NCI-H345 treated with DMSO at 0.1 percent for 48 hours (cell line): Measurements from ENCODE around the gene RPA1.

ENCODE experiments used
- DNase-seq: peaks from one replicate; lab custom pipeline; 2025; ENCODE audit not compliant: unreplicated experiment; lab: John Stamatoyannopoulos, UW

The RPA1 gene

DNA sequence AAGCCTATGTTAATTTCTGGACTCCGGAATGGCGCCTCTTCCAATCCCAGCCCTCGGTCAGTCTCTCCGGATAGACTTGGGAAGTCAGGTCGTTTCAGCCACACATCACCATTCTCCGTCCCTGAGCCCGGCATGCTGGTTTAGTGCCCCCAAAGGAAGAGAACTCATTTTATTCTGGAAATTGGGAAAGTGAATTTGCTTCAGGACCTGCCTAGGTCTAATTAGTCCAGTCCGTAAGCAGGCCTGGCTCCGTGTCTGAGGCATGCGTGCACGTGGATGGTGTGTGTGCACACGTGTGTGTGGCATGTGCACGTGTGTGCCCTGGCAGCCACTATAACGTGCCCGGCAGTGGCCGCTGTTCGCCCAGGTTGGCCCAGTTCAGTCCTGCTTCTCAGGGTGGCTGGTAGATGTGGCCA, 77.4 kb downstream of the RPA1 start:
- no peak for DNase-seq

DNA sequence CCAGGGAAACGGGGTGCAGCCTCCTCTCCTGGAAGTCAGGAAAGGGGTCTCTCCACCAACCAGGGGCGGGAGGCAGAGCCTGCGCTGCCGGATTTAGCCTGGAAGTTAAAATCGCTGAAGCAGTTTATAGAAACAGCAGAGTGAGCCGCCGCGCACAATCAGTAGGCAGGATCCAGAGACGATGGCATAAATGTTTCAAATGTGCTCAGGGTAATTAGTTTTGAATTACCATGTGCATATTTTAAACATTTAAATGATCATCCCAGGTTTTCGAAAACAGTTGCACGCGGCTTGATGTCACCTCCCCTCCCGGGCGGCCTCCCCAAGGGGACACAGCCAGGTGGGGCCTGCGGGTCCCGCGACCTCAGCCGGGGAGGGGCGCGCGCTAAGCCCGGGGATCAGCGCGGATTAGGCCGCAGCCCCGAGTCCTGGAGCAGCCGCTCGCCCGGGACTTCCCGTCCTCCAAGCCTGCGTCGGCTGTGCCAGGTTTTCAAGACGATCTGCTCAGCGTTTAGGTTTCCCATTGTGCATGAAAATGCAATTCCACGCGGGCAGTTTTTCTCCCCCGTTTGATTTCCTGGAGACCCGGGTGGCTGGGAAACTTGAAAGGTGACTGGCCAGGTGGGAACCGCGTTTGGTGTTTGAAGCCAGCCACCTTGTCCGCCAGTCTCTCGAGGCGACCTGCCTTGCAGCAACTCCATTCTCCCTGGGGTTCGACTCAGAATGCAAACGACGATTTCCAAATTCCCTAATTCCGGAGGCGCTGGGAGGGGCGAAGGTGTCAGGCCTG, 78.3 kb downstream of the RPA1 start:
- DNase-seq = no peak

DNA sequence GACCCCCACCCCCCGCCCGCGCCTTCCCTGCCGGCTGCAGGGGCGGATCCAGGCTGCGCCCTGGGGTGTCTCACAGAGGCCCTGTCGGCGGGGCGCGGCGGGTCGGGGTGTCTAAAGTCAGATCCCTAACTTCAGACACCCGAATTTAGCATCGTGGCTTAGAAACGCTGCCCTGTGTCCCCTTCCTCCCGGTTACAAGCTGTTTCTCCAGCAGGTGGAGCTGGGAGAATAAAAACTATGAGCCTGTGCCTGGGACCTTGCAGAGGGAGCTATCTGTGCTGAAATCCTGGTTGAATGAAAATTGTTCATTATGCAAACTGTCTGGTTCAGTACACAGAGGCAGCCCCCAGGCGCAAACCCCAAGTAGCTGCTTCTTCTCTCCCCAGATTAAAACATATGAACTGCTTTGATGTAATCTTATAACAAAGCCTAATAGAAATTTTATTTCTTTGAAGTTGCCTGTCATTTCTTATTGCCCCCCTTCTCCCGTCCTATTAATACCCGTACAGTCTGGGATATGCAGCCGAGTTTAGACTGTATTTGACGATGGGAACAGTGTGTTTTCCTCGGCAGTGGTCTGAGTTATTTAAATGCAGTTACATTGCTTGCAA, 79.0 kb downstream of the RPA1 start:
- peak; percentile 35 for DNase-seq

DNA sequence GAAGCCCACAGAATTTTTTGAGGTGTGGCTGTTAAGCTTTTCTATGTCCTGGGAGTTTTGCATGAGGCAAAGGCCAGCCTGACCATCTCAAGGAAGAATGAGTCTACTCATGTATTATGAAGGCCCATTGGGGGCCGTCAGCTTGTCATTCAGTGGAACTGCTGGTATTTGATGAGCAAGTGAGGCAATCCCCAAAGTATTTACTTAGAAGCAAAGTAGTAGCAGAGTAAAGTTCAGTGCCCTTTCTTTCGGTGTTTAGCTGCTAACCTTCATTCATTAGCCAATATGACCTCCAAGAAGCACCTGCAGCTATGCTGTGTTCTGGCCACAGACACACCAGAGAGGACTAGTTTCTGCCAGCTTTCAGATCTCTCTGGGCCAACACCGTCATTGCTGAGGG, 80.2 kb downstream of the RPA1 start:
- no peak for DNase-seq

DNA sequence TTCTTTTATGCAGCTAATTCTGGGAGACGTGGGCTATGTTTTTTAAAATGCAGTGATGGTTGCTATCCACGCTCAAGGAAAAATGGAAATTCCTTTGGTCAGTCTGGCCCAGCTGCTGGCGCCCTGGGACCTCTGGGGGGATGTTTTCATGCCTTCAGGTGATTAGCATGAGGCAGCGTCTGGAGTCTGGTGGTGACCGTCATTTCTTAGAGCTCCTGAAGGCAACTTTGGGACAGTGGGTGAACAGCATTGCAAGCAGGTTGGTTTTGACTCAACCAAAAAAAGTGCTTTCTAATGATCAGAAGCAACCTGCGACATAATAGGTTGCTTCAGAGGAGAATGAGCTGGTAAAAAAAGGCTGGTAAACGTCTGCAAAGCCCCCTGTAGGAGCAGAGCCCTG, 82.3 kb downstream of the RPA1 start:
- DNase-seq = no peak

DNA sequence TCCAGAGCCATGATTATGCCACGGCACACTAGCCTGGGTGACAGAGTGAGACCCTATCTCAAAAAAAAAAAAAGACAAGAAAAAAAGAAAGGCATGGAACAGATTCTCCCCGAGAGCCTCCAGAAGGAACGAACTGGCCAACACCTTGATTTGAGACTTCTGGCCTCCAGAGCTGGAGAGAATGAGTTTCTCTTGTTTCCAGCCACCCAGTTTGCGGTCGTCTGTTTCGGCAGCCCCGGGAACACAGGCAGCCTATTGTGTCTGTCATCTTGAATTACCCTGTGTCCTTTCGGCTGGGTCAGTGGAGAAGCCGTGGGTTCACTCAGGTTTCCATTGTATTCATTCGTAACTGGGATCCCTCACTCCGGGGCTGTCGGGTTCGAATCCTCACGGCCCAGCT, 83.9 kb downstream of the RPA1 start:
- DNase-seq = no peak

DNA sequence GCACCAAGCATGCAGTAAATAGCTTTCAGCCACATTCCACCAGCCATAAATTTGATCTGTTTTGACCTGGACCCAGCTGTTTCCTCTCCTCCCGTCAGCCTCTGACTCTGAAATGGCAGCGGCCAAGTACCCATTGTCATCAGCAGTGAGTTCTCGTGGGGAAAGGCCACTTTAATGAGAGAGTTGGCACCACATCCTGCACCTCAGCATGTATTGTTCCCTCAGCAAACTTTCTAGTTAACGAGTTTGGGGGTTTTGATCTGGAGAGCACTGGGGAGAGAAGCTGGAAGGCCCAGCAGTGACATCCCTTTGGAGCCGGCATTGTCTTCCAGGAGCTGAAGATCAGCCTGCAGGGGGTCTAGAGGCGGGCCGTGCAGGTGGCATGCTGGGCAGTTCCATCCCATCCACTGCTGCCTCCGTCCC, 84.9 kb downstream of the RPA1 start:
- DNase-seq = no peak

DNA sequence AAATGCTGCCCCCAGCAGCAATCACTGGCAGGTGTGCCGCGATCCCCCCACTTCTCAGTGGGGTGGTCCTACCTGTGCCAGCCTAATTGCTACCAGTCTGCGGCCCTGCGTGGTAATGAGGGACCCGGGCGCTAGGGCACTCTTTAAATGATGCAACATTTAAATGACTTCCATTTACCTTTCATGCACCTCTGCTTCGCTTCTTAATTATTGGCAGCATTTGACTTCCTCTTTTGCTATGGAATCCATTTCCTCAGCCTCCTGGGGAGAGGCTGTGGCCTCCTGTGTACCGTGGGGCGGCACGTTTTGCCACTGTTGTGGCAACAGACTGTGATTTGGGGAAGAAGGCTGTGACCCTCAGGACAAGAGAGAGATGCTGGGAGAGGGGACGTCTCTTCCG, 86.1 kb downstream of the RPA1 start:
- no peak for DNase-seq

DNA sequence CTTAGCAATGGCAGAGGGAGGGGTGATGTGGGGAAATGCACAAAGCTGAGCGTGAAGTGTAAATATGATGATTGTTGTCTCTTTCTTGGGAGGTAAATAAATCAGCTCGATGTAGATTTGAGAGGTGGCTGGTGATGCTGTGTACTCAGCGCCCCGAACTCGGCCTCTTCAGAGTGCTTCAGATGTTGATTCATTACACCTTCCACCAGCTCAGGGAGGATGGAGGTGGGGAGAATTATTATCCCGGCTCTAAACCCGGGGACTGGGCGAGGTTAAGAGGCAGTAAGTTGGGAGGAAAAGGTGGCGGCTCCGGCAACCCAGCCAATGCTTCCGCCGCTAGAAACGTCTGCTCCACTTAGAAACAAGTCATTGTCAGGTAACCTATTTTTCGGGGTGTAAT, 86.5 kb downstream of the RPA1 start:
- DNase-seq = no peak

DNA sequence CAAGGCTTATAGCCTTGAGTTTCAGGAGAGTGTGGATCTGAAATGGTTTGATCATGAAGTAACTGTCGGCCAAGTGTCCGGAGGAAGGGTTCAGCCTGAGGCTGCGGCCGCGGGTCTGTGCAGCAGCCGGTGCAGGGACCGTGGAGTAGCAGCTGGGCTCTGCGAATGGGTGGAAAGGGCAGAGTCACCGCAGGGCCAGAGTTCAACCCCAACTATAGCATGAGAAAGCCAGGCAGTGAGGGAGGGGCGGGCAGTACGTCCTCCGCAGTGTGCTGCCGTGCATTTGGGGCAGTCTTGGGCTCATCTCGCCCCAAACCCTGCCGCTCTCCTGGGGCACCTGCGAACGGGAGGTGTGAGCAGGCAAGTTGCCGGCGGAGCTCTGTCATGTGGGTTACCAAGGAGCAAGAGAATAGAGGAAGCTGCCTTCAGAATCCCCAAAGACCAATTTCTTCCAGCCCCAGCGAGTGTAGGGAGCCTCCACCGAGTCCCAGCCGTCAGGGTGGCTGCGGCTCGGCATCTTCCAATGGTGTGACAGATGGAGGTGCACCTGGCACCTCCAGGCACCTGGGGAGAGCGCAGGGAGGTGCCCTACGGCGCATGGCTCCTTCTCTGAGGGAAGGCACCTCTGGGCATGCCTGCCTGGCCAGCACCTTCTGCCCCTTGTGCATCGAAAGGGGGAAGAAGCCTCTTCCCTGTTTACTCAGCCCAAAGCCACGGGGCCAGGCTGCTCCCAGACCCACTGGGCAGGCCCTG, 87.3 kb downstream of the RPA1 start:
- DNase-seq = no peak

DNA sequence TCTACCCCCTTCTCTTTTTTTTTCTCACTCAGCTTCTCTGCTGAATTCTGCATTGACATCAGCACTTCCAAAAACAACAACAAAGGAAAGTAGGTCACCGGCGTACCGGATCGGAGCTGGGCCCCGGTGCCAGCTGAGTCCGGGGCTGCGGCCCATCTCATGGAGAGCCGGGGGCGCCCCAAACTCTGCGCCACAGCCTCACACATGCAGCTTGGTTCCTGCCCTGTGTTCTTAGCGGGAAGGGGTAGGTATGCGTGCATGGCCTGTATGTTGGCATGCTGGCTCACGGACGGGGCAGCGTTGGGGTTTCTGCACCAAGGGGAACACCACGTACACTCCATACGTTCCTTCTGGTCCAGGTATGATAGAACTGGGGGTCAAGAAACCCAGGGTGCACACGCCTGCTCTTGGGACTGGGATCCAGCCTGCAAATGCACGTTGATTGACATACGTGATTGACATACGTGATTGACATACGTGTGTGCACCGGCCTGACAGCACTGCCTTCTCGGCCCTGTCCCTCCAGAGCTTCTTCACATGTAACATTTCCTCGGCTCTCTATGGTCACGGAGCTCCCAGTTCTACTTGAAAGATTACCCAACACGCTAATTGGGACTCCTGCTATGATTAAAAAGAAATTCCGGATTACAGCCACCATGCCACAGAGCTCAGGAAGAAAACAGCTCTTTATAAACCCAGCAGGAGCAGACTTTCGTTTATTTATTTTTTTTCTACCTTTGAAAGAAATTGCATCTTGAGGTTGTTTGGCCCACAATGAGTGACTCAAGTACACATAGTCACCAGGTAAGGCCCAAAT, 88.7 kb downstream of the RPA1 start:
- no peak for DNase-seq

DNA sequence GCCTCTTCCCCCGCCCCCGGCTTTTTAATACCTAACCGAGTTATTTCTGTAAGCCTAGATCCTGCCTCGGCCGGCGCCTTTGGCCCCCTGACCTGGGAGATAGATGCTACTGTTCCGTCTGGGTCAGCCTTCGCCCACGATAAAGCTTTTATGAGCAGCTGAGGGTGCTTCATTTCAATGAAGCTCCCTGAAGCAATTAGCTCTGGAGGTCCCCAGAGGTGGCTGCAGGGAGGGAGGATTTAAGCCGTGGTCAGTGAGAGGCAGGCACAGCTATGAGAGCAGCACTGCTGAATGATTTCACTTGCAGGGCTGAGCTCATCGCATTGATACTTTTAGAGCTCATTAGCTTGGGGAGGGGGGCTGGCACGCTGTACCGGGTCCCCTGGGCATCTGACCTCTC, 89.4 kb downstream of the RPA1 start:
- DNase-seq = no peak

DNA sequence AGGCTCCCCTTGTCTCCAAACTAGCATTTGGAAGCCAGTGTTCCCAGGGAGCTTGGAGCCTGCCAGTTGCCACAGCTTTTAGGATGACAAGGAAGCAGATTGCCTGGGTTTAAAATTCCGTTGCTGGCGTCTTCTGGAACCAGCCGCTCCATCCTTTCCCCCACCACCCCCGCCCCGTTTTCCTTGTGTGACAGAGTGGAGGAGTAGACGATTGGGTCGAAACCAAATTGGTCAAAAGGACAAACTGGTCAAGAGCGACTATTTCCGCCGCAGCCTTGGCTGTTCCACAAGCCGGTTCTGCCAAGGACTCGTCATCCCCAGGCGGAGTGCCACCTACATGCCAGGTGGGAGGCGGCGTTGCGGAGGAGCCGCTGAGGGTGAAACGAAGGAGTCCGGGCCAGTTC, 91.1 kb downstream of the RPA1 start:
- DNase-seq = no peak

DNA sequence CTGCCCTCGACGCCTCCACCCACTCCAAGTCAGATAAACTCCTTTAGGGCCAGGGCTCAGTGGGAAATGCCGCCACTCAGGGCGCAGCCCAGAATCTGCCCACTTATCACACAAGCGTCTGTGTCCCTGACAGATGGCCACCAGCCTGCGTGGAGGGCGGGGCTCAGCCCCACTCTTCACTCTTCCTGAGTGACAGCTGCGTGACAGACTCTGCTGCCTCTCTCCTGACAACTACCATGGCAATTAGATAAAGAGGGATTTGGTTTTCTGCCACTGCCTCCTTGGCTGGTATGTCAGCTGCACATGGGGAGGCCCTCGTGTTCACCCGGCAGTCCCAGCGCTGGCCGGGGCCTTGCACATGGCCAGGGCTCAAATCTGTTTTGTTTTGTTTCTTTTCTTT, 99.2 kb downstream of the RPA1 start:
- DNase-seq = no peak

DNA sequence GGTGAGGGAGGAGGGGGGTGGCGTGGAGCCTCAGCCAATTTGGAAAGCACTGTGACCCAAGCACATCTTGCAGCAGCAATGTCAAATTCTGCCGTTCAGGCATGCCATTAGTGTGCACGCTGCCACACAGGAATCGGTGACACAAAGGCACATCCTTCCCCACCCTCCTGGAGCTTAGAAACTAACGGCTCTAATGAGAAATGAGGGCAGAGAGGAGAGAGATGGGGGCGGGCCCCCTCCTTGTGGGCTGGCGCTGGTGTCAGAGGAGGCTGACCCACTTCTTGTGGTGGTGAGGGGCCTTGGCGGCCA, 100.5 kb downstream of the RPA1 start:
- DNase-seq = no peak

DNA sequence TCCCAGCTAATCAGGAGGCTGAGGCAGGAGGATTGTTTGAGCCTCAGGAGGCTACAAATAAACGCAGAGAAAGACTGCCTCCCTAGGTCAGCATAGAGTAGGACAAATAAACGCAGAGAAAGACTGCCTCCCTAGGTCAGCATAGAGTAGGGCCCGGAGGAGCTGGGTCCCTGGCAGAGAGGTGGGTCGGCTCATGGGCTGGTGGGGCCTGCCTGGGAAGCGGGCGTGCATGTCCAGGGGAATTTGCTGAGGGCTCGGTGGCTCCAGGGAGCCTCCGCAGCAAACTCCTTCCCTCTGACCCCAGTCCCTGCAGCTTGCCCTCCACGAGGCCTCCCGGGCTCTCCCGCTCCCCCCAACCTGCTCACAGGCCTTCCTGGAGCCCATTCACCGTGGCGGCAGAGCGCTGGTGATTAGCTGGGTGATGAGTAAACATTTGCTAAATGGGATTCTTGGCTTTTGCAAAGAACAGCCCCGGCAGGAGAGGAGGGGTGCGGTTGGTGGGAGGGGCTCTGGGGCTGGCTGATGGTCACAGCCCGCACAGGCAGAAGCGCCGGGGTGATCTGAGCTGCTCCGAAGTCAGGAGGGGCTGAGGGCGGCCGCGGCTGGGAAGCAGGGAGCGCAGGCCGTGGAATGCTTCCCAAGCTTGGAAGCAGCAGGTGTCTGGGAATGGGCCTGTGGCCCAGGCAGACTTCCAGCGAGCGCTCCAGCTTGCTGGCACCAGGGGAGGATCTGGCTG, 102.2 kb downstream of the RPA1 start:
- peak; percentile 12 for DNase-seq

DNA sequence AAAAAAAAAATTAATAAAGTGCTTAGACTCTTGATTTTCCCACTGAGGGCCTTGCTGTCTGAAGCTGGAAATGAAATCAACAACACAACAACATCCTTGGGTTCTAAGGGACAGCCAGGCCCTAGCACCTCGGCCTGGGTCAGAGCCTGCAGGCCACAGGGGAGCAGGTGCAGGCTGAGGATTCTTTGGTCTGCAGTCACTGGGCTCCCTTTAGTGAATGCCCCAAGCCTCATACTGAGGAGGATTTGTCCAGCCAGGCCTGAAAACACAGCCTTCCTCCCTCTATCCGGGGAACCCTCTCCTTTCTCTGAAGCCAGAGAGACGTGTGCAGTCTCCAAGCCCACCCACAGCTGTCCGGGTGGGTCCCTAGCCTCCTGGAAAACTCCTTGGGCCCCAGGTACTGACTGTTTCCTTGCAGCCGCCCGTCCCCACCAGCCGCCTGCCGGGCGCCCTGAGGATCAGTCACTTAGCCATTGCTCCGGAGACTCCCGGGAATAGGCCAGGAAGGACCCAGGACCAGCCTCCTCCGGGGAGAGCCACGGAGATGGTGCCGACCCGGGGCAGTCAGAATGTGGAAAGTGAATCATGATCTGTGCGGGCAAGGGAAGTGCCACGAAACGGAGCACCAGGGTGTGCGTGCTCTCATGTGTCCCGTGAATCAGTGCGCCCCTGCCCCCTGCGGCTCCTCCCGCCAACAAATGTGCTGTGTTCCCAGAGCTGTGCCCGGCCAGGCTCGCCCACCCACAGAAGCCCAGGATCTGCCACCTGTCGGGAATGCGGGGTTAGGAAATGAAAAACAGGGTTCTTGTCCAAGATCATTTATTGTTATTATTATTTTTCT, 104.3 kb downstream of the RPA1 start:
- DNase-seq = no peak

DNA sequence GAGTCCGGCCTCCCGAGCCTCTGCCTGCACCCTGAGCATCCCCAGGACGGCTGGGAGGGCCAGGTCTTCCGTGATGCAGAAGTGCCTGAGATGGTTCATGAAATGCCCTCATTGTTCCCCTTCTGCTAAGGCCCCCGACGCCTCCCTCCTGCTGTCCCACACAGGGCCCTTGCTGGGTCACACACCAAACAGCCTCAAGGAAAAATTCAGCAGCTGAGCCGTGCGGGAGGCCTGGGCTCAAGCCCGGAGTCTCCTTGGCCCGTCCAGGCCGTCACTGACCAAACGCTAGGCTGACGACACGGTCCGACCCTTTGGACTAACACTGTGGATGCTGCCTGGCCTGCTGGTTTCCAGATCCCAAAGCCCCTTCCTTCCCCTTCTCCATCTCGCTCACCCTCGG, 105.1 kb downstream of the RPA1 start:
- no peak for DNase-seq

DNA sequence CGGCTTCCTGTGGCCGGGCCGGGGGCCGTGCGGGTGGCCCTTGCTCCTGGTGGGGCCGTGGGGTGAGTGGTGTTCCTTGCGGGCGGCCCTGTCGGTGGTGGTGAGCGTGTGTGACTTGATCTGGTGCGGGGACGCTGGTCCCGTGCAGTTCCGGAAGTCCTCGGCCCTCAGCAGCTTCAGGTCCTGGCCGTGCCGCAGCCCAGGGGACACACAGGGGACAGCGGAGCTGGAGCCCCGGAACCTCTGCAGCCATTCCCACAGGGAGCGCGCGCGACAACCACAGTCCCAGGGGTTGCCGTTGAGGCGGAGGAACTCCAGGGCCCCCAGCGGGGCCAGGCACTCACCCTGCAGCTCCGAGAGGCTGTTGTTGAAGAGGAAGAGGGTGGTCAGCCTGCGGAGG, 107.0 kb downstream of the RPA1 start:
- DNase-seq = no peak

DNA sequence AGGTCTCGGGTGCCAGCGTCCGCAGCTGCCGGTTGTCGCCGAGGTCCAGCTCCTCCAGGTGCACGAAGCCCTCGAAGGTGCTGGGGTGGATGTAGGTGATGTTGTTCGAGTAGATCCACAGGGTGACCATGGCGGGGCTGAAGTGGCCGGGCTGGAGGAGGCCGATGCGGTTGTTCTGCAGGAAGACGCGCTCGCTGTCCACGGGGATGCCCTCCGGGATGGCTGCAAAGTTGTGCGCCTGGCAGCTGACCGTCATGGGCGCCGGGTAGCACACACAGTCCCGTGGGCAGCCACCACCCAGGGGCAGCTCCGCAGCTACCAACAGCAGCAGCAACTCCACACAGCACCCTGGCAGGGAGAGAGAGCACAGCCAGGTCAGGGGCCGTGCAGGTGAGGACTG, 107.7 kb downstream of the RPA1 start:
- DNase-seq = no peak
